Measurements from ENCODE around the gene MMP20.

MMP20 gene

DNA sequence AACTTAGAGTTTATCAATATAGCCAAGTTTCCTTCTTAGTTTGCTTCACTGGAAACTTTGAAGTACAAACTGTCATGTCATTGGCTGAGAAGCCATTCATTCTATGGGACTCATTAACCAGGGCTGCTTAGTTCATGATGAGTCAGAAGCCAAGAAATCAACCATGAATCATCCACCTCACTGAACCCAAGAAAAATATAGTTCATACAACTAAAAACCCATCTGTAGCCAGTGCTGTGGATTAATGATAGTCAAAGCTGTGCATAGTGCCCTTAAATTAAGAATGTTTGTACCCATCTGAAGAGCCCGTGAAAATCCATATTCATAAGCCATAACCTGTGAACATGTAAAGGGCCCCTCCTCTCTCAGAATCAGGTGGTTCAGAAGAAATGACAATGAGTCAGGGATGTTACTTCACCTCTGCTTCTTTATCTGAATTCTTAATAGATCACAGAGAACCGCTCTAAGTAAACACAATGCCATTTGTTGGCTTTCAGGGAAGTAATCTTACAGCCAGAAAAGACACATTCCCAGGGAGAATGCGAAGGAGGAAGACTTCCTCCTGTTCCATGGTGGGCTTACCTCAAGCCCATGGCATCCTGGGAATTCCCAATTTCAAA, 25.4 kb downstream of the MMP20 start:
- DNase-seq (ENCODE audit: low read depth) = peak; percentile 73
- TF ChIP-seq MYC (IDR thresholded peaks at IDR 0.05; ENCODE audit: low read depth, low read length) (no peak), POLR2A (IDR thresholded peaks at IDR 0.05; ENCODE audit: extremely low read depth, insufficient read length) (no peak)
- TF ChIP-seq, protein P1, sequence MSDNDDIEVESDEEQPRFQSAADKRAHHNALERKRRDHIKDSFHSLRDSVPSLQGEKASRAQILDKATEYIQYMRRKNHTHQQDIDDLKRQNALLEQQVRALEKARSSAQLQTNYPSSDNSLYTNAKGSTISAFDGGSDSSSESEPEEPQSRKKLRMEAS (IDR thresholded peaks at IDR 0.05; ENCODE audit: low read depth, low read length) = no peak
- TF ChIP-seq, protein P2, sequence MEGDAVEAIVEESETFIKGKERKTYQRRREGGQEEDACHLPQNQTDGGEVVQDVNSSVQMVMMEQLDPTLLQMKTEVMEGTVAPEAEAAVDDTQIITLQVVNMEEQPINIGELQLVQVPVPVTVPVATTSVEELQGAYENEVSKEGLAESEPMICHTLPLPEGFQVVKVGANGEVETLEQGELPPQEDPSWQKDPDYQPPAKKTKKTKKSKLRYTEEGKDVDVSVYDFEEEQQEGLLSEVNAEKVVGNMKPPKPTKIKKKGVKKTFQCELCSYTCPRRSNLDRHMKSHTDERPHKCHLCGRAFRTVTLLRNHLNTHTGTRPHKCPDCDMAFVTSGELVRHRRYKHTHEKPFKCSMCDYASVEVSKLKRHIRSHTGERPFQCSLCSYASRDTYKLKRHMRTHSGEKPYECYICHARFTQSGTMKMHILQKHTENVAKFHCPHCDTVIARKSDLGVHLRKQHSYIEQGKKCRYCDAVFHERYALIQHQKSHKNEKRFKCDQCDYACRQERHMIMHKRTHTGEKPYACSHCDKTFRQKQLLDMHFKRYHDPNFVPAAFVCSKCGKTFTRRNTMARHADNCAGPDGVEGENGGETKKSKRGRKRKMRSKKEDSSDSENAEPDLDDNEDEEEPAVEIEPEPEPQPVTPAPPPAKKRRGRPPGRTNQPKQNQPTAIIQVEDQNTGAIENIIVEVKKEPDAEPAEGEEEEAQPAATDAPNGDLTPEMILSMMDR (IDR thresholded peaks at IDR 0.05; ENCODE audit: low read depth, low read length) = no peak
- no peak overlapping the region for H3K4me3 ChIP-seq (ENCODE audit: low read depth, low read length)

DNA sequence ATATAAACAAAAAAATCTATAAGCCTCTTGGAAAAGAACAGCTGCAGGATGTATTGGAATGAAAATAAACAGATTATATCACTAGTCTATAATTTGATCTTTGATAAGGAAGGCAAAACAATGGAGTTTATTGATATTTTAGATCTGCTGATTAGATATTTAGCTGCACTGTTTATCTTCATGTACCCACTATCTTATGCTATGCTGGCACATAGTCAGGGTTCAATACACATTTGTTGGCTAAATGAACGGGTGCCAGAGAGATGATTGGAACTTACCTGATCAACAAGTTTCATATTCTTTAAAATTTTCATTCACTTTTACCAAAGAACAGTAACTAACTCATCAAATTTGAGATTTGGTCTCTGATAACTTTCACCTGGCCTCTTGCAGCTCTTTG, 26.9 kb downstream of the MMP20 start:
- H3K4me3 ChIP-seq (ENCODE audit: low read depth, low read length) = no peak overlapping the region
- TF ChIP-seq POLR2A (IDR thresholded peaks at IDR 0.05; ENCODE audit: extremely low read depth, insufficient read length) = no peak
- TF ChIP-seq, protein P1 (IDR thresholded peaks at IDR 0.05; ENCODE audit: low read depth, low read length) = no peak
- TF ChIP-seq, protein P2 (IDR thresholded peaks at IDR 0.05; ENCODE audit: low read depth, low read length) = no peak
- no peak for TF ChIP-seq MYC (IDR thresholded peaks at IDR 0.05; ENCODE audit: low read depth, low read length)

DNA sequence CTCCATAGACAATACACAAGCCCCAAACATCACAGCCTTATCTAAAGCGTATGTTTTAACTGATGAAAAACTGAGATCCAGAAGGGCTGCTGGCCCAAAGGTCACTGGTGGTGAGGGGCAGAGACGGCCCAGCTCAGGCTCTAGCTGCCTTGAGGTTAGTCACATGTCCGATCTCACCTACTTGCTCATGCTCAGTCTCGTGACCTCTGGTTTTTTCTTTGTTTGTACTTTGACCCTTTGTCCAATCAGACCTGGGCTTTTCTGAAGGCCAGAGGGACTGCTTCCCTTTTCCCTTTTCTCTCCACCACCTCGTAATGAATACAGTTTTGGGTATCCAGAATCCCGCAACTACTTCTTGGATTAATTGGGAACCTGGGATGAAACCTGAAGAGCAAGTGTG, 28.6 kb downstream of the MMP20 start:
- H3K4me3 ChIP-seq (ENCODE audit: low read depth, low read length) = no peak overlapping the region
- TF ChIP-seq MYC (IDR thresholded peaks at IDR 0.05; ENCODE audit: low read depth, low read length) = no peak
- TF ChIP-seq, protein P1 (IDR thresholded peaks at IDR 0.05; ENCODE audit: low read depth, low read length) = no peak
- no peak for TF ChIP-seq POLR2A (IDR thresholded peaks at IDR 0.05; ENCODE audit: extremely low read depth, insufficient read length)
- DNase-seq (ENCODE audit: low read depth) = no peak

More for the DNA sequence above, 26.9 kb downstream of the MMP20 start:
- no peak for DNase-seq (ENCODE audit: low read depth)

DNA sequence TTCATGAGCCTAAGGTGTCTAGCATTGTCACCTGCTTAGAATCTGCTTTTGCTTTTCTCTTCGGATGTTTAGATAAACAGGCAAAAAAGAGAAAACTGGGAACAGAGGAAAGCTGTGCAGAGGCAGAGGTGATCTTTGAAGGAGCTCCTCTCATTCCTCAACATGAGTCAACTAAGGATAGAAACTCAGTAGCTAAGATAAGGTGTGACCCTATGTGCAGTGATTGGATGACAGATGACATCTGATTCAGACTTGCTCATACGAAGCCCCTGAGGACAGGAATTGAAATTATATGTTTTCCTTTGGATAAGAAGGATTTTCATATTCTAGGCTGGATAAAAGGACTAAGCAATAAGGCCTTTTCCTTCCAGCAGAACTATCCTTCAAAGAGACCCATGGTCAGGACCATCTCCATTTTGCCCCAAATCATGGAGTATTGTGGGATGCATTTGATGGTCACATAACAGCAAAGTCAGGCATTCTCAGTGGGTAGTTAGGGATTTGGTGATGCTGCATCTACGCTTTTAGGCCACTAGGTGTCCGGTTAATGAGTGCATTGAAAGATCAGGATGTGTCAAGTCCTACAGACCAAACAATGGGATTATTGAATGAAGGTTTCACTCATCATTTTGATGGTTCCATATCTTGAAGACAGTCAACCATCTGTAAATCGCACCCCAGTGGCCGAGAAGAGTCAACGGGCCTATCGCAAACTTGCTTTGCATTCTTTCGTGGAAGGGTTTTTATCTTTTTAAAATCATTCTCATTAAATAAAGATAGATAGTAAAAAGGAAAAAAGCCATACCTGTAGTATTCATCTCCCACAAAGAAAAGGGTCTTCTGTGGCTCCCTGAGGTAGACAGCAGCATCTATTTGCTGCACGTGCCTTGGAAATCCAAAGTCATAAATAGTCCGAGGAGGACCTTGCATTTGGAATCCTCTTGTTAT, 32.2 kb downstream of the MMP20 start:
- peak; percentile 40 for DNase-seq (ENCODE audit: low read depth)
- TF ChIP-seq, protein P2 (IDR thresholded peaks at IDR 0.05; ENCODE audit: low read depth, low read length) = peak; percentile 77
- TF ChIP-seq, protein P1 (IDR thresholded peaks at IDR 0.05; ENCODE audit: low read depth, low read length) = no peak
- TF ChIP-seq POLR2A (IDR thresholded peaks at IDR 0.05; ENCODE audit: extremely low read depth, insufficient read length) (no peak), MYC (IDR thresholded peaks at IDR 0.05; ENCODE audit: low read depth, low read length) (no peak)
- no peak overlapping the region for H3K4me3 ChIP-seq (ENCODE audit: low read depth, low read length)

DNA sequence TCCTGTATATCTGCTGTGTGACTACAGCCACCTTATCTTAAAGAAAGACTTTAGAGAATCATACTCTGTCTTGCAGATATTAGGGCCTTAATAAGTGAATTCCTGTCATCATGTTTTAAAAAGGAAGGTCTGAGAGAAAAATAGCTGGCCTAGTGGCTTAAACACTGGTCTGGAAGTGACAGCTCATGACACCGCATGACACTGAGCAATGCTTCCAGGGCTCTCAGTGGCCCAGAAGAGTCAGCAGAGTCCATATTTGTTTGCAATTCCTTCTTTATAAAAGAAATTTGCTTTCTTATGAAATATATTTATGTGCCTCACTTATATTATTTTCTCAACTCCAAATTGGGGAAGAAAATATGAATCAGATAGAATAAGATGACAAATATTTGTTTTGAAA, 33.0 kb downstream of the MMP20 start:
- H3K4me3 ChIP-seq (ENCODE audit: low read depth, low read length) = no peak overlapping the region
- DNase-seq (ENCODE audit: low read depth) = no peak
- TF ChIP-seq MYC (IDR thresholded peaks at IDR 0.05; ENCODE audit: low read depth, low read length) (no peak), POLR2A (IDR thresholded peaks at IDR 0.05; ENCODE audit: extremely low read depth, insufficient read length) (no peak)
- TF ChIP-seq, protein P2 (IDR thresholded peaks at IDR 0.05; ENCODE audit: low read depth, low read length) = no peak
- TF ChIP-seq, protein P1 (IDR thresholded peaks at IDR 0.05; ENCODE audit: low read depth, low read length) = no peak

All from NB4 (cell line).